GM12878 (cell line): ENCODE measurements around the gene DNMBP. TPM values are rescaled to one million over a fixed set of nuclear protein-coding genes. Genes with fewer than 3 reads are reported as not detected.

ENCODE experiments used
- BRCA1 ChIP-seq: IDR thresholded peaks from 2 replicates; pipeline ENCODE4 v1.6.1; 2011; ENCODE audit warnings: low read depth, low read length, improper control_type of control experiment
- CBX3 ChIP-seq: fragments of 200-600 bp; sonication (generic); IDR thresholded peaks from 2 replicates; pipeline ENCODE4 v1.6.1; 2016; ENCODE audit warnings: low read depth, borderline replicate concordance
- CHD2 ChIP-seq: IDR thresholded peaks from 2 replicates; pipeline ENCODE4 v1.6.1; 2011; ENCODE audit warnings: low read depth, low read length, improper control_type of control experiment, borderline replicate concordance
- CUX1 ChIP-seq: IDR thresholded peaks from 2 replicates; pipeline ENCODE4 v1.6.1; 2012; ENCODE audit warnings: improper control_type of control experiment, low read depth, low read length; ENCODE audit not compliant: insufficient replicate concordance
- IKZF2 ChIP-seq, 2 experiments: fragments of 450-650 bp; IDR thresholded peaks; 2 replicates each; pipeline ENCODE4 v1.6.1; 2017; ENCODE audit warnings: mild to moderate bottlenecking in 2 of 2, moderate library complexity in 2 of 2
- KDM1A ChIP-seq: fragments of 200-600 bp; sonication (generic); IDR thresholded peaks from 2 replicates; pipeline ENCODE4 v1.6.1; 2016; ENCODE audit warnings: borderline replicate concordance
- NFYB ChIP-seq: IDR thresholded peaks from 2 replicates; pipeline ENCODE4 v1.6.1; 2011; ENCODE audit warnings: low read depth, mild to moderate bottlenecking, low read length, improper control_type of control experiment, moderate library complexity; ENCODE audit not compliant: insufficient read depth
- SPI1 ChIP-seq: IDR thresholded peaks from 2 replicates; pipeline ENCODE4 v1.6.1; 2011; ENCODE audit warnings: low read depth, mild to moderate bottlenecking, low read length, moderate library complexity, borderline replicate concordance; ENCODE audit not compliant: insufficient read depth
- ZNF592 ChIP-seq: fragments of 450-650 bp; IDR thresholded peaks from 2 replicates; pipeline ENCODE4 v1.6.1; 2017; ENCODE audit warnings: mild to moderate bottlenecking, moderate library complexity
- polyA plus RNA-seq, 11 experiments: library from polyadenylated mRNA; depleted of rRNA in 4 of 11; unstranded in 6 of 11; stranded (reverse) in 5 of 11; fragments of >200 nt; fragmentation: Nextera tagmentation in 4 of 11; fragmentation: Illumina TruSeq in 1 of 11; extraction: Ambion mirVana in 4 of 11; extraction: Trizol in 1 of 11; gene quantifications; 1 replicate in 1 of 11; 2 replicates in 10 of 11; pipeline versions ENCODE4 v1.2.1 to v1.2.3, GENCODE V29; 2011 to 2016; ENCODE audit warnings: inconsistent platforms in 2 of 11, missing spikeins in 2 of 11, low read depth in 1 of 11
- total RNA-seq, 4 experiments: library from RNA; depleted of rRNA in 3 of 4; stranded (reverse); fragments of >200 nt in 3 of 4; fragmentation: Illumina TruSeq in 1 of 4; extraction: Trizol in 1 of 4; gene quantifications; 2 replicates each; pipeline versions ENCODE4 v1.2.1 to v1.2.3, GENCODE V29; 2013 to 2021

Gene DNMBP
- total and polyA plus RNA-seq, 10 of the 15 experiments (the other 5 are each of a cell fraction or from before 2014, with no cell fraction given), result 7.1 to 45.0 (median 22.0) TPM

- no peak for TF ChIP-seq CBX3
- no peak for TF ChIP-seq KDM1A
- TF ChIP-seq ZNF592, result no peak
- TF ChIP-seq SPI1, result no peak
- TF ChIP-seq CHD2, result no peak
- no peak for TF ChIP-seq BRCA1
- no peak for TF ChIP-seq CUX1
- no peak for TF ChIP-seq NFYB
- no peak for TF ChIP-seq IKZF2 (IDR thresholded peaks at IDR 0.05)
Measured at GRCh38 chr10:99982728-99983127, 27.0 kb downstream of the DNMBP start (continued).
